ENCODE measurements around the gene IMPA2.
A peak's percentile ranks its signal among the peaks of the same experiment; 100 is the strongest.
"Not testable (repeated sequence)": the region's sequence is repeated elsewhere in the genome, so short reads cannot be mapped to it uniquely, and the experiment has no call there.

IMPA2 gene
- total RNA-seq: 2.8 reads per million, percentile 9 among the genes with 10 or more reads in this experiment

- no peak for DNase-seq
These were observed at the start of gene IMPA2 for GRCh38 chr18:11981192-11981542. TSS of gene IMPA2 (plus strand) at chr18:11981507. CDS start at chr18:11981670, 163 bp downstream.

GRCh38 chr18:11932393-11932792 is 48.9 kb upstream of the IMPA2 start:
- DNase-seq: no peak

GRCh38 chr18:11937874-11938478 is 43.3 kb upstream of the IMPA2 start:
- DNase-seq: peak; percentile 72

GRCh38 chr18:11940956-11941355 is 40.4 kb upstream of the IMPA2 start:
- no peak for DNase-seq

GRCh38 chr18:11943551-11943950 is 37.8 kb upstream of the IMPA2 start:
- no peak for DNase-seq

- no peak for DNase-seq
These were observed 37.1 kb upstream of the IMPA2 start for GRCh38 chr18:11944252-11944651.

- no peak for DNase-seq
These were observed 36.5 kb upstream of the IMPA2 start for GRCh38 chr18:11944786-11945185.

- not testable (repeated sequence) for DNase-seq
These were observed 35.3 kb upstream of the IMPA2 start for GRCh38 chr18:11945834-11946659.

GRCh38 chr18:11946756-11947155 is 34.6 kb upstream of the IMPA2 start:
- no peak for DNase-seq

GRCh38 chr18:11947214-11948191 is 33.8 kb upstream of the IMPA2 start:
- peak; percentile 19 for DNase-seq

GRCh38 chr18:11948852-11949523 is 32.3 kb upstream of the IMPA2 start:
- no peak for DNase-seq

- no peak for DNase-seq
These were observed 30.5 kb upstream of the IMPA2 start for GRCh38 chr18:11950824-11951223.

- DNase-seq: no peak
These were observed 29.9 kb upstream of the IMPA2 start for GRCh38 chr18:11951390-11951851.

- no peak for DNase-seq
These were observed 28.2 kb upstream of the IMPA2 start for GRCh38 chr18:11953113-11953512.

GRCh38 chr18:11955239-11956029 is 25.9 kb upstream of the IMPA2 start:
- no peak for DNase-seq

- no peak for DNase-seq
These were observed 24.7 kb upstream of the IMPA2 start for GRCh38 chr18:11956371-11957308.

GRCh38 chr18:11957636-11958035 is 23.7 kb upstream of the IMPA2 start:
- DNase-seq: no peak

GRCh38 chr18:11959651-11960050 is 21.7 kb upstream of the IMPA2 start:
- DNase-seq: not testable (repeated sequence)

- no peak for DNase-seq
These were observed 20.4 kb upstream of the IMPA2 start for GRCh38 chr18:11960743-11961380.

GRCh38 chr18:11962597-11962996 is 18.7 kb upstream of the IMPA2 start:
- no peak for DNase-seq
